Glutamatergic neuron (in vitro differentiated cells): ENCODE data around the gene MAPK4. TPM values are rescaled to one million over a fixed set of nuclear protein-coding genes. Genes with fewer than 3 reads are reported as not detected.

Source experiments
- DNase-seq: peaks from one replicate; pipeline ENCODE4 v3.0.0; 2022
- H3K27ac Mint-ChIP-seq: one replicate; pipeline ENCODE4 v1.8.0; 2020; ENCODE audit warnings: mild to moderate bottlenecking, mixed read lengths, inconsistent platforms; ENCODE audit not compliant: unreplicated experiment
- H3K27me3 Mint-ChIP-seq: one replicate; pipeline ENCODE4 v1.8.0; 2020; ENCODE audit warnings: mild to moderate bottlenecking, moderate library complexity, mixed read lengths, inconsistent platforms; ENCODE audit not compliant: unreplicated experiment
- H3K36me3 Mint-ChIP-seq: one replicate; pipeline ENCODE4 v1.8.0; 2020; ENCODE audit warnings: mild to moderate bottlenecking, mixed read lengths, inconsistent platforms; ENCODE audit not compliant: unreplicated experiment
- H3K4me1 Mint-ChIP-seq: one replicate; pipeline ENCODE4 v1.8.0; 2020; ENCODE audit warnings: mild to moderate bottlenecking, low read depth, mixed read lengths, inconsistent platforms; ENCODE audit not compliant: unreplicated experiment
- H3K4me3 Mint-ChIP-seq: one replicate; pipeline ENCODE4 v1.8.0; 2020; ENCODE audit warnings: mild to moderate bottlenecking, mixed read lengths, inconsistent platforms; ENCODE audit not compliant: unreplicated experiment
- H3K9me3 Mint-ChIP-seq: one replicate; pipeline ENCODE4 v1.8.0; 2020; ENCODE audit warnings: mild to moderate bottlenecking, moderate library complexity, mixed read lengths, inconsistent platforms; ENCODE audit not compliant: unreplicated experiment
- CTCF ChIP-seq: fragments of 200-600 bp; sonication (generic); IDR thresholded peaks from one replicate; pipeline ENCODE4 v1.5.0; 2021; ENCODE audit not compliant: partially characterized antibody, unreplicated experiment
- total RNA-seq: library from RNA; stranded (reverse); fragmentation: NEBNext Ultra II Directional; extraction: Animal tissue kit (Norgen Biotek cat#: 25700); gene quantifications from one replicate; pipeline ENCODE4 v1.2.1, GENCODE V29; 2021; ENCODE audit not compliant: unreplicated experiment

The MAPK4 gene
- total RNA-seq, 1 donor from 2014 or later: 13.1 TPM

- no peak for TF ChIP-seq CTCF
- no peak for DNase-seq
- Mint-ChIP-seq H3K36me3 (peaks cover 6% of the 10 kb centered on the region), H3K27me3 (no peaks in the 10 kb centered on the region), H3K4me1 (peaks cover 11% of the 10 kb centered on the region), H3K4me3 (no peak overlapping the region), H3K9me3 (peaks cover 3% of the 10 kb centered on the region), H3K27ac (no peak overlapping the region)
Measured at GRCh38 chr18:50638884-50639420, 79.1 kb downstream of the MAPK4 start.

GRCh38 chr18:50639711-50640110 is 79.8 kb downstream of the MAPK4 start:
- no peak overlapping the region for H3K27ac Mint-ChIP-seq
- peaks cover 6% of the 10 kb centered on the region for H3K9me3 Mint-ChIP-seq
- TF ChIP-seq CTCF: no peak
- DNase-seq: no peak
- peaks cover 6% of the 10 kb centered on the region for H3K36me3 Mint-ChIP-seq
- peaks cover 15% of the 10 kb centered on the region for H3K4me1 Mint-ChIP-seq
- no peaks in the 10 kb centered on the region for H3K27me3 Mint-ChIP-seq
- no peak overlapping the region for H3K4me3 Mint-ChIP-seq

GRCh38 chr18:50642439-50642838 is 82.6 kb downstream of the MAPK4 start:
- DNase-seq: no peak
- Mint-ChIP-seq H3K27ac (no peak overlapping the region), H3K36me3 (no peaks in the 10 kb centered on the region), H3K27me3 (no peaks in the 10 kb centered on the region), H3K4me3 (no peak overlapping the region), H3K9me3 (peaks cover 6% of the 10 kb centered on the region), H3K4me1 (peaks cover 15% of the 10 kb centered on the region)
- TF ChIP-seq CTCF: no peak

DNA sequence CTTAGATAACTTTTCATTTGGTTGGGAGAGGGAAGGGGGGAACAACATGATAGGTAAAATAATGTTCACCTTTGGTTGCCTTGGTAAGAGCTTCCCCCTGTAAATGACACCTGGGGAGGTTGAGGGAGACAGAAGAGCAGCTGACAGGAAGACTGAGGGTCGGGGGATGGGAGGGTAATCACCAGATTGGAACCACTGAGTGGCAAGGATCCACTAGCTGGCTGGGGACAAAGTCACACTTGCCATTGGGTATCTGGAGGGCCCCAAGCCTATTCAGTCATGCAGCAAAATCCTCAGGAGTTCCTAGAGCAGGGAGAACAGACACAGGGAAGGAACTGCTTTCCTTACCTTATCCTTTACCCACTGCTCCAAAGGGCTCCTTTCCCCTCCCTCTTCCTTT is 84.3 kb downstream of the MAPK4 start:
- Mint-ChIP-seq H3K36me3 (no peaks in the 10 kb centered on the region), H3K4me1 (peaks cover 10% of the 10 kb centered on the region), H3K9me3 (peaks cover 4% of the 10 kb centered on the region), H3K27me3 (no peaks in the 10 kb centered on the region), H3K27ac (no peak overlapping the region), H3K4me3 (no peak overlapping the region)
- DNase-seq: no peak
- TF ChIP-seq CTCF: no peak

GRCh38 chr18:50644807-50645206 is 84.9 kb downstream of the MAPK4 start:
- peaks cover 9% of the 10 kb centered on the region for H3K4me1 Mint-ChIP-seq
- peak; percentile 40 for TF ChIP-seq CTCF
- H3K27ac Mint-ChIP-seq: no peak overlapping the region

More at GRCh38 chr18:50644807-50645206, 84.9 kb downstream of the MAPK4 start:
- peak; percentile 38 for DNase-seq
- Mint-ChIP-seq H3K36me3 (no peaks in the 10 kb centered on the region), H3K9me3 (peaks cover 4% of the 10 kb centered on the region), H3K4me3 (peak overlapping the region; percentile 13), H3K27me3 (no peaks in the 10 kb centered on the region)
